Calu3 (cell line): ENCODE measurements around the gene MFN2. TPM values are rescaled to one million over a fixed set of nuclear protein-coding genes. Genes with fewer than 3 reads are reported as not detected.

Source experiments
- BruUV-seq: library from RNA; stranded (reverse); fragments of 400-500 nt; replicated peaks from 2 replicates; lab custom pipeline; 2021; lab: Mats Ljungman, UMichigan
- CTCF ChIA-PET: fragments of 300-600 bp; sonication (Branson Sonifier 250); formaldehyde crosslinking; loops from one replicate; lab custom pipeline; 2022; ENCODE audit warnings: antibody characterized with exemption; lab: Charles Lee
- DNase-seq: peaks from one replicate; pipeline ENCODE4 v3.0.0; 2022
- H3K27ac Mint-ChIP-seq: one replicate; pipeline ENCODE4 v1.8.0; 2022; ENCODE audit warnings: mixed read lengths; ENCODE audit not compliant: unreplicated experiment
- H3K27me3 Mint-ChIP-seq: one replicate; pipeline ENCODE4 v1.8.0; 2022; ENCODE audit warnings: mixed read lengths; ENCODE audit not compliant: unreplicated experiment
- H3K36me3 Mint-ChIP-seq: one replicate; pipeline ENCODE4 v1.8.0; 2022; ENCODE audit warnings: mild to moderate bottlenecking, moderate library complexity, mixed read lengths; ENCODE audit not compliant: insufficient read depth, unreplicated experiment
- H3K4me1 Mint-ChIP-seq: one replicate; pipeline ENCODE4 v1.8.0; 2022; ENCODE audit warnings: mild to moderate bottlenecking, low read depth, mixed read lengths; ENCODE audit not compliant: unreplicated experiment
- H3K4me3 Mint-ChIP-seq: one replicate; pipeline ENCODE4 v1.8.0; 2022; ENCODE audit warnings: mild to moderate bottlenecking, low read depth, moderate library complexity, mixed read lengths; ENCODE audit not compliant: unreplicated experiment
- H3K9me3 Mint-ChIP-seq: one replicate; pipeline ENCODE4 v1.8.0; 2022; ENCODE audit warnings: low read depth, mixed read lengths; ENCODE audit not compliant: unreplicated experiment
- CTCF ChIP-seq: fragments of 200-600 bp; IDR thresholded peaks from one replicate; pipeline ENCODE4 v1.8.0; 2022; ENCODE audit warnings: antibody characterized with exemption; ENCODE audit not compliant: unreplicated experiment
- intact Hi-C: fragments of 100-400 bp; cut with micrococcal nuclease; formaldehyde crosslinking; loops from one replicate; pipeline ENCODE4 v1.10.0; 2022; ENCODE audit not compliant: unreplicated experiment
- total RNA-seq: library from RNA; stranded (reverse); gene quantifications from 2 replicates; pipeline ENCODE4 v1.2.3, GENCODE V29; 2022

Gene MFN2
- total RNA-seq, 1 experiment from 2014 or later: 61.8 TPM

DNA sequence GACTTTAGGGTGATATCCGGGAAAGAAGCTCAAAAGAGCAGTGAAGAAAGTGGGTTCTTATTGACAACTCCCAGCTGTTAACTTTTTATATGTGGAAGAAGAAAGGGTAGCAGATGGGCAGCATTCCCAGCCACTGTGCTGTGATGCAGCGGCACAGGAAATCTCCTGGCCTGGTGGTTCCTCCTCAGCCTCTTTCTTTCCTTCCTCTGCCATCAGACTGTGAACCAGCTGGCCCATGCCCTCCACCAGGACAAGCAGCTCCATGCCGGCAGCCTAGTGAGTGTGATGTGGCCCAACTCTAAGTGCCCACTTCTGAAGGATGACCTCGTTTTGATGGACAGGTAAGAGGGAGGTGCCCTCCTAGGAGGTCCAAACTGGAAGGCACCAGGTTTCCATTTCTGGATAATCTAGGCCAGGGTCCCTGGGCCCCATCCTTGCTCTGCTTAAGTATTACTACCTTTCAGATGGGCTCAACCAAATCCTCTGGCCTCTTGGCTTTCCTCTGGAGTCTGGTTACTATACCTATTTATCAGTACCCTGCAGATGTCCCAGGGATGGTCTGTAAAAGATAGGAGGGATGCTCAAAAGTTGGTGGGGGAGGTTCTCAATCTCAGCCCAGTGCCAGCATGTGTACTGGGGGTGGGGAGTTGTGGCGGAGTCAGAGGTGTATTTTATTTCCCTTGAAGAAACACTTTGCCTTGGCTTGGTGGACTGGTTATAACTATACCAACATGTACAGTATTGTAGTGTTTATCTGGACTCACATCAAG, 17.0 kb downstream of the MFN2 start:
- Mint-ChIP-seq H3K4me1 (no peaks in the 10 kb centered on the region), H3K27me3 (no peaks in the 10 kb centered on the region), H3K36me3 (peaks cover 35% of the 10 kb centered on the region), H3K9me3 (no peaks in the 10 kb centered on the region), H3K4me3 (no peak overlapping the region), H3K27ac (no peak overlapping the region)
- BruUV-seq: no TSS peak
- CTCF ChIA-PET: interaction anchor here (0.7 kb wide), 1 partner anchor 637 kb away, joined by 3 read pairs; no protein-coding TSS in a partner anchor
- no peak for DNase-seq
- intact Hi-C loops: no loop called here
- no peak for TF ChIP-seq CTCF

DNA sequence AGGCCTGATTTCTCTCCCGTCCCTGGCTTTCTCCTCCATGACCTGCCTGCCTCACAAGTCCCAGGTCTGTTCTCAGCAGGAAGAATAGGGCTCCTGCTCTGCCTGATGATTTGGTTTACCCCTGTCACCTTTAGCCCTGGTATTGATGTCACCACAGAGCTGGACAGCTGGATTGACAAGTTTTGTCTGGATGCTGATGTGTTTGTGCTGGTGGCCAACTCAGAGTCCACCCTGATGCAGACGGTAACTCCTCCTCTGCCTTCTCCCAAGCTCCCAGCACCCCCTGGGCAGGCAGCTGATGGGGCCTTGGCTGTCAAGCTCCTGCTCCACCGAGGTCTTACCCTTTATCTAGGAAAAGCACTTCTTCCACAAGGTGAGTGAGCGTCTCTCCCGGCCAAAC, 18.4 kb downstream of the MFN2 start:
- CTCF ChIA-PET: no interaction called here
- Mint-ChIP-seq H3K36me3 (peaks cover 39% of the 10 kb centered on the region), H3K4me3 (no peak overlapping the region), H3K4me1 (no peaks in the 10 kb centered on the region), H3K27ac (no peak overlapping the region), H3K27me3 (no peaks in the 10 kb centered on the region), H3K9me3 (no peaks in the 10 kb centered on the region)
- BruUV-seq: no TSS peak
- DNase-seq: no peak
- intact Hi-C loops: no loop called here
- TF ChIP-seq CTCF: no peak

DNA sequence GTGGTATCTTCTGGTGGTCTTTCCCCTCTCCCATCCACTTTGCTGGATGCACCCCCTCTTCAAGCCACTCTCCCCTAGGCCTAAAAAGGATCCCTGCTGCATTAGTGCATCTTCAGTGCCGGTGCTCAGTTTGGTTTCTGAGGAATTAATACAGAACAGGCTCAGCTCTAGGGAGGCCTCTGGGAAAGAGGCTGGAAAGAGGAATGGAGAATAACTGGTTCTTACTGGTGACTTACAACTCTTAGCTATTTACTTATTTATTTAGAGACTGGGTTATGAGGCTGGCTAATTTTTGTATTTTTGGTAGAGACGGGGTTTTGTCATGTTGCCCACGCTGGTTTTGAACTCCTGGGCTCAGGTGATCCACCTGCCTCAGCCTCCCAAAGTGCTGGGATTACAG, 19.0 kb downstream of the MFN2 start:
- peaks cover 42% of the 10 kb centered on the region for H3K36me3 Mint-ChIP-seq
- CTCF ChIA-PET: no interaction called here

DNA sequence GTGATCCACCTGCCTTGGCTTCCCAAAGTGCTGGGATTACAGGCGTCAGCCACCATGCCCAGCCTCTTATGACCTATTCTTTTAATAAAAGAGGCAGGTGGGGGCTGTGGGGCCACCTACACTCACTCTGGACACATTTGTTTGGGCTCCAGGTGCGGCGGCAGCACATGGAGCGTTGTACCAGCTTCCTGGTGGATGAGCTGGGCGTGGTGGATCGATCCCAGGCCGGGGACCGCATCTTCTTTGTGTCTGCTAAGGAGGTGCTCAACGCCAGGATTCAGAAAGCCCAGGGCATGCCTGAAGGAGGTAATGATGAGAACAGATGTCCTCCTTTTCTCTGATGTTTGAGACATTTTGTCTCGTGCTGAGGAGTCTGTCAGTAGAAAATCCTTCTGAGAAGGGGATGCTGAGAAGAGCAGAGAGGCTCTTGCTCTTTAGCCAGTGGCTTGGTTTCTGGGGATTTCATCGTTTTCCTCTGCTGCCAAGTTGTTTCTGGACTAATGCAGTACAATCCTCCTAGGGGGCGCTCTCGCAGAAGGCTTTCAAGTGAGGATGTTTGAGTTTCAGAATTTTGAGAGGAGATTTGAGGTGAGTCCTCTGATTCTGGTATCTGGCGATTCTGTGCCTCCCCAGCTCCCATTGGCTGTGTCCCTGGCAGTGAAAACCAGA, 21.1 kb downstream of the MFN2 start:
- H3K4me3 Mint-ChIP-seq: no peak overlapping the region
- H3K9me3 Mint-ChIP-seq: no peaks in the 10 kb centered on the region
- intact Hi-C loops: no loop called here
- H3K27me3 Mint-ChIP-seq: no peaks in the 10 kb centered on the region
- no peak overlapping the region for H3K27ac Mint-ChIP-seq
- no TSS peak for BruUV-seq
- peaks cover 25% of the 10 kb centered on the region for H3K36me3 Mint-ChIP-seq
- peak; percentile 10 for TF ChIP-seq CTCF
- no peaks in the 10 kb centered on the region for H3K4me1 Mint-ChIP-seq
- CTCF ChIA-PET: no interaction called here
- DNase-seq: no peak

More for the DNA sequence above, 19.0 kb downstream of the MFN2 start:
- intact Hi-C loops: no loop called here
- Mint-ChIP-seq H3K27ac (no peak overlapping the region), H3K4me3 (no peak overlapping the region), H3K4me1 (no peaks in the 10 kb centered on the region), H3K9me3 (no peaks in the 10 kb centered on the region), H3K27me3 (no peaks in the 10 kb centered on the region)
- no peak for TF ChIP-seq CTCF
- no peak for DNase-seq
- BruUV-seq: no TSS peak
